OCI-LY1 (cell line): ENCODE results near the gene HOXC10.

Experiments used
- EZH2 ChIP-seq: fragments of 200-600 bp; sonication (generic), shearing (Covaris generic); IDR thresholded peaks from 2 replicates; pipeline ENCODE4 v1.8.0; 2017; ENCODE audit warnings: borderline replicate concordance, mixed run types, mild to moderate bottlenecking, antibody characterized with exemption, low read length, moderate library complexity, mixed read lengths
- TF ChIP-seq, protein P1 (sequence below): fragments of 200-600 bp; sonication (generic), shearing (Covaris generic); IDR thresholded peaks from 2 replicates; pipeline ENCODE4 v1.5.1; 2017; ENCODE audit warnings: mild to moderate bottlenecking, antibody characterized with exemption, low read length, moderate library complexity, mixed read lengths

DNA sequence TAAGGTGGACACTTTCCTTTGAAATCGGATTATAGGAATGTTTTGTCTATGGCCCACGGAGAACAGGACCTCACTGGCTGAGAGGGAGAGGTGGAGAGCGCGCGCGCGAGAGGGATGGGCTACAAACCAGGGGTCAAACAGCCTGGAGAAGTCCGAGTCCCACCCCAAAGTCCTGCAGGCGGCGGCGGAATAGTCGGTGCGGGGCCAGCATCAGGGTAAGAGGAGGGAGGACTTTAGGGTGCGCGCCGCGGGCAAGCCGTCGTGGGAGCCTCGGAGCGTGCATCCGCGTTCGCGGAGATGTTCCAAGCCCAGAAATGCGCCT, 20.5 kb downstream of the HOXC10 start:
- TF ChIP-seq EZH2 = no peak
- TF ChIP-seq, protein P1, sequence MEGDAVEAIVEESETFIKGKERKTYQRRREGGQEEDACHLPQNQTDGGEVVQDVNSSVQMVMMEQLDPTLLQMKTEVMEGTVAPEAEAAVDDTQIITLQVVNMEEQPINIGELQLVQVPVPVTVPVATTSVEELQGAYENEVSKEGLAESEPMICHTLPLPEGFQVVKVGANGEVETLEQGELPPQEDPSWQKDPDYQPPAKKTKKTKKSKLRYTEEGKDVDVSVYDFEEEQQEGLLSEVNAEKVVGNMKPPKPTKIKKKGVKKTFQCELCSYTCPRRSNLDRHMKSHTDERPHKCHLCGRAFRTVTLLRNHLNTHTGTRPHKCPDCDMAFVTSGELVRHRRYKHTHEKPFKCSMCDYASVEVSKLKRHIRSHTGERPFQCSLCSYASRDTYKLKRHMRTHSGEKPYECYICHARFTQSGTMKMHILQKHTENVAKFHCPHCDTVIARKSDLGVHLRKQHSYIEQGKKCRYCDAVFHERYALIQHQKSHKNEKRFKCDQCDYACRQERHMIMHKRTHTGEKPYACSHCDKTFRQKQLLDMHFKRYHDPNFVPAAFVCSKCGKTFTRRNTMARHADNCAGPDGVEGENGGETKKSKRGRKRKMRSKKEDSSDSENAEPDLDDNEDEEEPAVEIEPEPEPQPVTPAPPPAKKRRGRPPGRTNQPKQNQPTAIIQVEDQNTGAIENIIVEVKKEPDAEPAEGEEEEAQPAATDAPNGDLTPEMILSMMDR = no peak
